Colonic mucosa (tissue), 4 donors: Measurements from ENCODE around the gene INPP5E. TPM values are rescaled to one million over a fixed set of nuclear protein-coding genes. Genes with fewer than 3 reads are reported as not detected.
"Not testable (repeated sequence)": the region's sequence is repeated elsewhere in the genome, so short reads cannot be mapped to it uniquely, and the experiment has no call there.

ENCODE experiments used
- DNase-seq: peaks from one replicate; pipeline ENCODE4 v3.0.0-alpha.2; 2020
- H3K27ac ChIP-seq: fragments of 200-600 bp; one replicate; pipeline ENCODE4 v1.8.0; 2021
- H3K27me3 ChIP-seq: fragments of 200-600 bp; one replicate; pipeline ENCODE4 v1.8.0; 2021
- H3K36me3 ChIP-seq: fragments of 200-600 bp; one replicate; pipeline ENCODE4 v1.8.0; 2021
- H3K4me1 ChIP-seq: fragments of 200-600 bp; one replicate; pipeline ENCODE4 v1.8.0; 2021; ENCODE audit warnings: mild to moderate bottlenecking
- H3K4me3 ChIP-seq: fragments of 200-600 bp; one replicate; pipeline ENCODE4 v1.8.0; 2021
- H3K9ac ChIP-seq, 2 donors: one replicate each; pipeline ENCODE4 v1.7.0; 2013; ENCODE audit warnings: control low read depth in 2 of 2, low read depth in 2 of 2, low read length in 2 of 2
- H3K9me3 ChIP-seq: fragments of 200-600 bp; one replicate; pipeline ENCODE4 v1.8.0; 2021
- CTCF ChIP-seq: fragments of 200-600 bp; IDR thresholded peaks from one replicate; pipeline ENCODE4 v1.8.0; 2022; ENCODE audit warnings: antibody characterized with exemption, mild to moderate bottlenecking
- intact Hi-C: fragments of 100-400 bp; cut with DNase I; formaldehyde crosslinking; loops from one replicate; pipeline ENCODE4 v1.14.1; 2022
- total RNA-seq, 2 donors: library from RNA; stranded (reverse); fragmentation: NEBNext Ultra II Directional in 1 of 2; extraction: Animal tissue kit (Norgen Biotek cat#: 25700) in 1 of 2; gene quantifications; one replicate each; pipeline ENCODE4 v1.2.1, GENCODE V29; 2021
- donor health status: healthy.
- donor health status: DM: no; HTN: no; CAD: no.
- donor health status: DM: no; HTN: no; CAD: no.

The INPP5E gene
- total RNA-seq, 2 donors from 2014 or later: 8.3 to 12.1 TPM

GRCh38 chr9:136429683-136430491, 9.8 kb downstream of the INPP5E start:
- Histone ChIP-seq H3K4me1 (no peaks in the 10 kb centered on the region), H3K4me3 (no peak overlapping the region), H3K9ac (no peak overlapping the region), H3K9me3 (no peaks in the 10 kb centered on the region), H3K36me3 (no peaks in the 10 kb centered on the region), H3K27ac (no peak overlapping the region), H3K27me3 (no peaks in the 10 kb centered on the region)
- DNase-seq: no peak
- intact Hi-C loops: no loop called here
- TF ChIP-seq CTCF: no peak

- DNase-seq: no peak
- intact Hi-C loops: no loop called here
These were observed 10.5 kb downstream of the INPP5E start for GRCh38 chr9:136429075-136429628.

GRCh38 chr9:136426787-136427186, 12.9 kb downstream of the INPP5E start:
- TF ChIP-seq CTCF: no peak
- no peaks in the 10 kb centered on the region for H3K36me3 ChIP-seq

More at GRCh38 chr9:136429075-136429628, 10.5 kb downstream of the INPP5E start:
- Histone ChIP-seq H3K4me3 (no peak overlapping the region), H3K4me1 (no peaks in the 10 kb centered on the region), H3K27ac (no peak overlapping the region), H3K9me3 (no peaks in the 10 kb centered on the region), H3K36me3 (no peaks in the 10 kb centered on the region), H3K27me3 (no peaks in the 10 kb centered on the region), H3K9ac (no peak overlapping the region)
- no peak for TF ChIP-seq CTCF

GRCh38 chr9:136425367-136425766, 14.3 kb downstream of the INPP5E start:
- H3K4me1 ChIP-seq, H3K9me3 ChIP-seq, H3K27ac ChIP-seq, DNase-seq, H3K4me3 ChIP-seq, H3K9ac ChIP-seq, H3K27me3 ChIP-seq, H3K36me3 ChIP-seq, intact Hi-C loops: not testable (repeated sequence)

More at GRCh38 chr9:136426787-136427186, 12.9 kb downstream of the INPP5E start:
- no peak for DNase-seq
- H3K27ac ChIP-seq: no peak overlapping the region
- intact Hi-C loops: no loop called here
- no peak overlapping the region for H3K9ac ChIP-seq
- no peaks in the 10 kb centered on the region for H3K27me3 ChIP-seq
- H3K4me3 ChIP-seq: no peak overlapping the region
- H3K9me3 ChIP-seq: no peaks in the 10 kb centered on the region
- H3K4me1 ChIP-seq: no peaks in the 10 kb centered on the region

GRCh38 chr9:136424750-136425362, 14.8 kb downstream of the INPP5E start:
- no peak for TF ChIP-seq CTCF
- no peak for DNase-seq
- Histone ChIP-seq H3K9me3 (no peaks in the 10 kb centered on the region), H3K9ac (no peak overlapping the region), H3K27me3 (no peaks in the 10 kb centered on the region), H3K36me3 (no peaks in the 10 kb centered on the region), H3K4me3 (no peak overlapping the region), H3K4me1 (no peaks in the 10 kb centered on the region), H3K27ac (no peak overlapping the region)
- intact Hi-C loops: no loop called here
